Stimulated activated CD8-positive, alpha-beta memory T cell treated with anti-CD3 and anti-CD28 coated beads, Interleukin-7, amount 100 ng/mL, for 4 hours (primary cell): ENCODE measurements around the gene ZNF678.

Experiments
- DNase-seq, 2 donors: peaks; one replicate each; pipeline ENCODE4 v3.0.0-alpha.2; 2020; ENCODE audit warnings: low read depth in 2 of 2

ZNF678 gene

DNA sequence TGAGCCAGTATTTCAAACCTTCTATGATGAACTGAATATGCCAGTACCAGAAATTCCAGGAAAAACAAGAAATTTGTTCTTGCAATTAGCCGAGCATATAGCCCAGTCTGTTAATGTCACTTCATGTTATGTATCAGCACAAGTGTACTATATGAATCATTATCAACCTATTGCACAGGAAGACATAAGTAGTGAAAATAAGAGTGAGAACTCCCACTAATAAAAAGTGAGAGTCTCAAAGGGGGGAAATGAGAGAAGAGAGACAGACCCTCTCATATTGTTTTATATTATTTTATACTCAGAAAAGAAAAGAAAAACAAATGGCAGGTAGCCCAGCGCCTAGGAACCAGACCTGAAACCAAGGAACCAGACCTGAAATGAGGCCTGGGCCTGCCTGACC, 155.6 kb downstream of the ZNF678 start:
- no peak for DNase-seq

GRCh38 chr1:227723474-227723873, 160.1 kb downstream of the ZNF678 start:
- no peak for DNase-seq

DNA sequence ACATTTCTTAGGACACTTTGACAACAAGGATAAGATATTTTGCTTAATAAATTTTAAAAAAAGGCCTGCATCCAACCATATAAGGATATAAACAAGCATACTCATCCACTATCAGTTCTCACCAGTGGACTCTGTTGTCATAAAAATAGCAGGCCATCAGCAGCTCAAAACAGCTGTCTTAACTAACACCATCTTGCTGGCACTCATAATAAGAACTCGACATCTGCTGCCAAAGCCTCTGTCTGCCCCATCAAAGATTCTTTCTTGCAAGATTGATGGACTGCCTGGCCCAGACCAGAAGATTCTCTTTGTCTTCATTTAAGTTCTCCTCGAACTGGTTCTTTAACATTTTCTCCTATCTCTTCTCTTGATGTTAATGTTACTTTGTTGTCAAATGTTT, 161.7 kb downstream of the ZNF678 start:
- DNase-seq = no peak

- no peak for DNase-seq
Measured at GRCh38 chr1:227726318-227726717, 163.0 kb downstream of the ZNF678 start.
